Measurements from ENCODE around the gene ENPP3. TPM values are rescaled to one million over a fixed set of nuclear protein-coding genes. Genes with fewer than 3 reads are reported as not detected.

The ENPP3 gene
- total and polyA plus RNA-seq, 2 donors (not counting 1 experiment from before 2014, with no cell fraction given) = 0.18 to 0.25 TPM

DNA sequence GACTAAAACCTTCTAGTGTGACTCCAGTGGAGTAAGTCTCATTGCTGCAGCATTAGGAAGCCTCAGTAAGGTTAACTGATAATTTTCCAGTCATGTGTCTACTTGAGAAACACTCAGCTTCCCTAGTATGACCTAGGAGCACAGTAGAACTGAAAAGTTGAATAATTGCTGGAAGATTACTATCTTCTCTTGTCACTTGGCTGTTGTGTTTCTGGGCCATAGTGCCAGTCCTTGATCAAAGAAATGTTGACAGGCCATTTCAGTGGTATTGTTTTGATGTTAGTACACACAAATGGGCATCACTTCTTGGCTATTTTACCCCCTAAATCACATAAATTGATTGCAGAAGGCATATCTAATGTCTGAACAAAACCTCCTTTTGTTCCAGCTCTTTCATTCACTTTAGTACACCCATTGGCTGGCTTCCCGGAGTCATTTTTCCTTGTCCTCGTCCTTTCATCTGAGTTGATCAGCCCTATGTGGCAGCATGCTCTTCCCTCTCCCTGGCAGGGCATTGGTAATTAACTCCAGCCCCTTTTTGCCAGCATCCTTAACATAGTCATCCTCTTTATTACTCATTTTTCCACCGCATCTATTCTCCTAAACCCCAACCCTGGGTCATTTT lies 6.0 kb downstream of the ENPP3 start:
- Histone ChIP-seq H3K79me2 (ENCODE audit: control insufficient read depth, insufficient read depth, low read length) (no peaks in the 10 kb centered on the region), H3K4me2 (replicated peaks; ENCODE audit: low read depth, low read length, poor library complexity, severe bottlenecking) (no peak overlapping the region), H3K36me3 (replicated peaks in 1 of 2; ENCODE audit: control extremely low read depth in 1 of 2, control insufficient read depth in 1 of 2, extremely low read depth in 1 of 2, insufficient read depth in 2 of 2, low read length in 1 of 2) (no peaks in the 10 kb centered on the region), H3K27ac (ENCODE audit: low read length in 2 of 2) (no peak overlapping the region), H2AFZ (ENCODE audit: insufficient read depth, low read depth, low read length, poor library complexity, severe bottlenecking) (no peak overlapping the region), H3K9me3 (ENCODE audit: control extremely low read depth in 1 of 3, control insufficient read depth in 2 of 3, insufficient read depth in 1 of 3, low read length in 2 of 3) (no peaks in the 10 kb centered on the region), H3K9ac (ENCODE audit: low read length) (no peak overlapping the region), H3K4me1 (ENCODE audit: control insufficient read depth in 2 of 2, insufficient read depth in 2 of 2, low read length in 2 of 2) (peaks cover 0 to 6% of the 10 kb centered on the region in 2 donors), H3K27me3 (replicated peaks in 1 of 4; ENCODE audit: control extremely low read depth in 1 of 4, control insufficient read depth in 3 of 4, insufficient read depth in 4 of 4, low read length in 3 of 4) (no peaks in the 10 kb centered on the region), H3K4me3 (ENCODE audit: control extremely low read depth in 1 of 5, extremely low read depth in 1 of 5, insufficient read depth in 1 of 5, low read depth in 2 of 5, low read length in 4 of 5) (no peak overlapping the region), H4K20me1 (ENCODE audit: control insufficient read depth, insufficient read depth, low read length, poor library complexity, severe bottlenecking) (no peaks in the 10 kb centered on the region)
- no peak for TF ChIP-seq EZH2 (IDR thresholded peaks at IDR 0.05; ENCODE audit: borderline replicate concordance, insufficient read depth, low read depth, low read length, poor library complexity, severe bottlenecking)
- TF ChIP-seq, protein P1, sequence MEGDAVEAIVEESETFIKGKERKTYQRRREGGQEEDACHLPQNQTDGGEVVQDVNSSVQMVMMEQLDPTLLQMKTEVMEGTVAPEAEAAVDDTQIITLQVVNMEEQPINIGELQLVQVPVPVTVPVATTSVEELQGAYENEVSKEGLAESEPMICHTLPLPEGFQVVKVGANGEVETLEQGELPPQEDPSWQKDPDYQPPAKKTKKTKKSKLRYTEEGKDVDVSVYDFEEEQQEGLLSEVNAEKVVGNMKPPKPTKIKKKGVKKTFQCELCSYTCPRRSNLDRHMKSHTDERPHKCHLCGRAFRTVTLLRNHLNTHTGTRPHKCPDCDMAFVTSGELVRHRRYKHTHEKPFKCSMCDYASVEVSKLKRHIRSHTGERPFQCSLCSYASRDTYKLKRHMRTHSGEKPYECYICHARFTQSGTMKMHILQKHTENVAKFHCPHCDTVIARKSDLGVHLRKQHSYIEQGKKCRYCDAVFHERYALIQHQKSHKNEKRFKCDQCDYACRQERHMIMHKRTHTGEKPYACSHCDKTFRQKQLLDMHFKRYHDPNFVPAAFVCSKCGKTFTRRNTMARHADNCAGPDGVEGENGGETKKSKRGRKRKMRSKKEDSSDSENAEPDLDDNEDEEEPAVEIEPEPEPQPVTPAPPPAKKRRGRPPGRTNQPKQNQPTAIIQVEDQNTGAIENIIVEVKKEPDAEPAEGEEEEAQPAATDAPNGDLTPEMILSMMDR (IDR thresholded peaks at IDR 0.05) = no peak
- H3K27ac Mint-ChIP-seq = no peak overlapping the region
- no peak for DNase-seq
- H3K27me3 Mint-ChIP-seq = peaks cover 11% of the 10 kb centered on the region
- no peaks in the 10 kb centered on the region for H3K9me3 Mint-ChIP-seq (ENCODE audit: insufficient read depth)
- no peaks in the 10 kb centered on the region for H3K4me1 Mint-ChIP-seq
- intact Hi-C loops (cut with micrococcal nuclease) = no loop called here
- ATAC-seq (ENCODE audit: low read depth) = no peak
- WGBS (ENCODE audit: insufficient coverage) = 97% methylated on average over 2 of the region's 3 CpGs
- CTCF ChIA-PET = no interaction called here
- no peak overlapping the region for H3K4me3 Mint-ChIP-seq
- POLR2A ChIA-PET = no interaction called here

DNA sequence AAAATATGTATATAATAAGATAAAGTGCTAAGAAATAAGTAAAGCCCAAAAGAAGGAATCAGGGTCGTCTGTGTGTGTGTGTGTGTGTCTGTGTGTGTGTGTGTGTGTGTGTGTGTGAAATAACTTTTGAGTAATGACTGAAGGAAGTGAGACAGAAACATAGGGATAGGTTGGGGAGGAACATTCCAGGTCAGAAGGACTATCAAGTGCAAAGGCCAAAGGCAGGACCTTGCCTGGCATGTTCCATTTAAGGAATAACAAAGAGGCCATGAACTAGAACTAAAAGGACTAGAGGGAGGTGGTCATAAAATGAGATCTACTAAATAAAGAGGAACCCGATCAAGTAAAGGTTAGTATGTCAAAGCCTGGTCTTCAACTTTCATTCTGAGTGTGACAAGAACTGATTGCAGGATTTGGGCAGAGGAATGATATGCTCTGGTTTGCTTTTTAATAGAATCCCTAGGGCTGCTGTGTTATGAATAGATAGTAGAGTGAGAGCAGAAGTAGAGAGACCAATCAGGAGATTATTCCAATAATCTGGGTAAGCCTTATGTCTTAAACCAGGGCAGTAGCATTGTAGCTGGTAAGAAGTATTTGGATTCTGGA lies 6.9 kb downstream of the ENPP3 start:
- Histone ChIP-seq H3K4me1 (ENCODE audit: control insufficient read depth in 2 of 2, insufficient read depth in 2 of 2, low read length in 2 of 2) (peaks cover 0 to 6% of the 10 kb centered on the region in 2 donors), H3K36me3 (replicated peaks in 1 of 2; ENCODE audit: control extremely low read depth in 1 of 2, control insufficient read depth in 1 of 2, extremely low read depth in 1 of 2, insufficient read depth in 2 of 2, low read length in 1 of 2) (no peaks in the 10 kb centered on the region), H3K27me3 (replicated peaks in 1 of 4; ENCODE audit: control extremely low read depth in 1 of 4, control insufficient read depth in 3 of 4, insufficient read depth in 4 of 4, low read length in 3 of 4) (peaks cover 0 to 2% (median 0%) of the 10 kb centered on the region in 4 experiments), H3K79me2 (ENCODE audit: control insufficient read depth, insufficient read depth, low read length) (no peaks in the 10 kb centered on the region), H2AFZ (ENCODE audit: insufficient read depth, low read depth, low read length, poor library complexity, severe bottlenecking) (no peak overlapping the region), H3K9ac (ENCODE audit: low read length) (no peak overlapping the region), H4K20me1 (ENCODE audit: control insufficient read depth, insufficient read depth, low read length, poor library complexity, severe bottlenecking) (no peaks in the 10 kb centered on the region), H3K9me3 (ENCODE audit: control extremely low read depth in 1 of 3, control insufficient read depth in 2 of 3, insufficient read depth in 1 of 3, low read length in 2 of 3) (no peaks in the 10 kb centered on the region), H3K27ac (ENCODE audit: low read length in 2 of 2) (no peak overlapping the region), H3K4me2 (replicated peaks; ENCODE audit: low read depth, low read length, poor library complexity, severe bottlenecking) (no peak overlapping the region), H3K4me3 (ENCODE audit: control extremely low read depth in 1 of 5, extremely low read depth in 1 of 5, insufficient read depth in 1 of 5, low read depth in 2 of 5, low read length in 4 of 5) (no peak overlapping the region)
- H3K4me3 Mint-ChIP-seq = no peak overlapping the region
- H3K4me1 Mint-ChIP-seq = no peaks in the 10 kb centered on the region
- no peaks in the 10 kb centered on the region for H3K9me3 Mint-ChIP-seq (ENCODE audit: insufficient read depth)
- TF ChIP-seq EZH2 (IDR thresholded peaks at IDR 0.05; ENCODE audit: borderline replicate concordance, insufficient read depth, low read depth, low read length, poor library complexity, severe bottlenecking) = no peak
- TF ChIP-seq, protein P1 (IDR thresholded peaks at IDR 0.05) = no peak
- POLR2A ChIA-PET = no interaction called here
- DNase-seq (no peak), ATAC-seq (ENCODE audit: low read depth) (no peak)
- H3K27me3 Mint-ChIP-seq = peaks cover 9% of the 10 kb centered on the region
- WGBS (ENCODE audit: insufficient coverage) = 81% methylated on average over 2 of the region's 2 CpGs
- CTCF ChIA-PET = no interaction called here
- intact Hi-C loops (cut with micrococcal nuclease) = no loop called here
- no peak overlapping the region for H3K27ac Mint-ChIP-seq
